Thyroid gland (tissue), 4 donors: Measurements from ENCODE around the gene C6orf132.

Experiments
- CTCF ChIP-seq, 6 experiments: fragments of 200-600 bp in 3 of 6; fragments of 450-650 bp in 3 of 6; sonication (generic) in 3 of 6; IDR thresholded peaks; one replicate each; pipeline ENCODE4 v1.5.1; 2016 to 2019; ENCODE audit warnings: antibody characterized with exemption in 6 of 6, mild to moderate bottlenecking in 2 of 6, inconsistent platforms in 1 of 6, moderate library complexity in 1 of 6
- POLR2A ChIP-seq, 2 donors: fragments of 450-650 bp; IDR thresholded peaks; one replicate each; pipeline ENCODE4 v1.6.1; 2017; ENCODE audit warnings: antibody characterized with exemption in 2 of 2, mild to moderate bottlenecking in 2 of 2, moderate library complexity in 1 of 2

DNA sequence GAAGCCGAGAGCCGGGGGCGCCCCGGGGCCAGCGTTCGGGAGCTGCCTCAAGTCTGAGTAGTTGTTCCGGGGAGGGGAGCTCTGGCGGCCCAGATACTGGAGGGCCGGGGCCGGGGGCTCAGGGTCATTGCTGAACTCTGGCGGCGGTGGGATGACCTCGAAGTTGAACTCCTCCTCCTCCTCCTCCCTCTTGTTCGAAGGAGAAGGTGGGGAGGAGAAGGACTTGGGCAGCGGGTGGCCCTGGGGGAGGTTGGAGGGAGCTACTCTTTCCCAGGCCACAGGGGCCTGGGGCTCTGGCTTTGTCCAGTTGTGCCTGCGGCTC is 37.7 kb downstream of the C6orf132 start:
- TF ChIP-seq POLR2A (IDR thresholded peaks at IDR 0.05) (no peak), CTCF (IDR thresholded peaks at IDR 0.05) (no peak)
